GM23248 (cell line): Measurements from ENCODE around the gene NCLN. TPM values are rescaled to one million over a fixed set of nuclear protein-coding genes. Genes with fewer than 3 reads are reported as not detected.
"Not testable (repeated sequence)": the region's sequence is repeated elsewhere in the genome, so short reads cannot be mapped to it uniquely, and the experiment has no call there.

ENCODE experiments used
- DNase-seq: peaks from one replicate; pipeline ENCODE4 v3.0.0-alpha.2; 2015
- H2AFZ ChIP-seq: fragments of 200-600 bp; sonication (generic); 2 replicates; pipeline ENCODE4 v1.6.1; 2016; ENCODE audit warnings: antibody characterized with exemption
- H3F3A ChIP-seq: fragments of 200-600 bp; sonication (generic); 2 replicates; pipeline ENCODE4 v1.6.1; 2016; ENCODE audit warnings: mild to moderate bottlenecking, antibody characterized with exemption, mixed run types; ENCODE audit not compliant: insufficient read depth
- H3K27ac ChIP-seq: fragments of 200-600 bp; sonication (generic); 2 replicates; pipeline ENCODE4 v1.5.1; 2016; ENCODE audit warnings: mild to moderate bottlenecking
- H3K27me3 ChIP-seq: fragments of 200-600 bp; sonication (generic); replicated peaks from 2 replicates; pipeline ENCODE4 v1.6.1; 2016; ENCODE audit warnings: mild to moderate bottlenecking; ENCODE audit not compliant: insufficient read depth
- H3K36me3 ChIP-seq: fragments of 200-600 bp; sonication (generic); 2 replicates; pipeline ENCODE4 v1.6.1; 2016; ENCODE audit warnings: low read depth, mild to moderate bottlenecking
- H3K4me1 ChIP-seq: fragments of 200-600 bp; sonication (generic); 2 replicates; pipeline ENCODE4 v1.6.1; 2016; ENCODE audit warnings: mild to moderate bottlenecking; ENCODE audit not compliant: insufficient read depth
- H3K4me2 ChIP-seq: fragments of 200-600 bp; sonication (generic); one replicate; pipeline ENCODE4 v1.6.1; 2016; ENCODE audit warnings: mild to moderate bottlenecking; ENCODE audit not compliant: unreplicated experiment
- H3K4me3 ChIP-seq: fragments of 200-600 bp; sonication (generic); 2 replicates; pipeline ENCODE4 v1.5.1; 2016; ENCODE audit warnings: mild to moderate bottlenecking
- H3K79me2 ChIP-seq: fragments of 200-600 bp; sonication (generic); 2 replicates; pipeline ENCODE4 v1.6.1; 2016; ENCODE audit warnings: mild to moderate bottlenecking; ENCODE audit not compliant: insufficient read depth
- H3K9ac ChIP-seq: fragments of 200-600 bp; sonication (generic); 2 replicates; pipeline ENCODE4 v1.6.1; 2016; ENCODE audit warnings: mild to moderate bottlenecking
- H3K9me2 ChIP-seq: fragments of 200-600 bp; sonication (generic); 2 replicates; pipeline ENCODE4 v1.6.1; 2016; ENCODE audit warnings: mixed run types, mild to moderate bottlenecking, moderate library complexity; ENCODE audit not compliant: insufficient read depth
- H3K9me3 ChIP-seq: fragments of 200-600 bp; sonication (generic); one replicate; pipeline ENCODE4 v1.6.1; 2017; ENCODE audit warnings: low read depth
- H4K20me1 ChIP-seq: fragments of 200-600 bp; sonication (generic); 2 replicates; pipeline ENCODE4 v1.6.0; 2016; ENCODE audit not compliant: insufficient read depth
- EZH2 ChIP-seq: fragments of 200-600 bp; sonication (generic); IDR thresholded peaks from 2 replicates; pipeline ENCODE4 v1.6.1; 2018; ENCODE audit warnings: antibody characterized with exemption, mild to moderate bottlenecking; ENCODE audit not compliant: insufficient read depth, poor library complexity, severe bottlenecking
- EZH2phosphoT487 ChIP-seq: fragments of 200-600 bp; sonication (generic); IDR thresholded peaks from 2 replicates; pipeline ENCODE4 v1.6.1; 2018; ENCODE audit warnings: antibody characterized with exemption, moderate library complexity, mild to moderate bottlenecking, low read depth; ENCODE audit not compliant: insufficient read depth
- WGBS, 2 experiments: methylation state at CpG; one replicate each; pipeline ENCODE4 v1.1.6; 2015 to 2017; ENCODE audit warnings: low lambda C conversion rate in 2 of 2, low coverage in 1 of 2; ENCODE audit errors: missing lambda C conversion rate in 2 of 2; 5-methylcytosine and 5-hydroxymethylcytosine counted together
- in situ Hi-C: fragments of 300-500 bp; cut with MboI; formaldehyde crosslinking; loops from 2 replicates; pipeline ENCODE4 v1.15.0; 2020
- polyA plus RNA-seq: library from polyadenylated mRNA; unstranded; fragments of >200 nt; fragmentation: Nextera tagmentation; extraction: Ambion mirVana; gene quantifications from 2 replicates; pipeline ENCODE4 v1.2.1, GENCODE V29; 2016
- total RNA-seq: library from RNA; depleted of rRNA; stranded (reverse); fragments of >200 nt; shearing (Covaris generic); gene quantifications from 2 replicates; pipeline ENCODE4 v1.2.3, GENCODE V29; 2014

NCLN gene
- total and polyA plus RNA-seq, 2 experiments from 2014 or later = 73.0 to 84.8 TPM

DNA sequence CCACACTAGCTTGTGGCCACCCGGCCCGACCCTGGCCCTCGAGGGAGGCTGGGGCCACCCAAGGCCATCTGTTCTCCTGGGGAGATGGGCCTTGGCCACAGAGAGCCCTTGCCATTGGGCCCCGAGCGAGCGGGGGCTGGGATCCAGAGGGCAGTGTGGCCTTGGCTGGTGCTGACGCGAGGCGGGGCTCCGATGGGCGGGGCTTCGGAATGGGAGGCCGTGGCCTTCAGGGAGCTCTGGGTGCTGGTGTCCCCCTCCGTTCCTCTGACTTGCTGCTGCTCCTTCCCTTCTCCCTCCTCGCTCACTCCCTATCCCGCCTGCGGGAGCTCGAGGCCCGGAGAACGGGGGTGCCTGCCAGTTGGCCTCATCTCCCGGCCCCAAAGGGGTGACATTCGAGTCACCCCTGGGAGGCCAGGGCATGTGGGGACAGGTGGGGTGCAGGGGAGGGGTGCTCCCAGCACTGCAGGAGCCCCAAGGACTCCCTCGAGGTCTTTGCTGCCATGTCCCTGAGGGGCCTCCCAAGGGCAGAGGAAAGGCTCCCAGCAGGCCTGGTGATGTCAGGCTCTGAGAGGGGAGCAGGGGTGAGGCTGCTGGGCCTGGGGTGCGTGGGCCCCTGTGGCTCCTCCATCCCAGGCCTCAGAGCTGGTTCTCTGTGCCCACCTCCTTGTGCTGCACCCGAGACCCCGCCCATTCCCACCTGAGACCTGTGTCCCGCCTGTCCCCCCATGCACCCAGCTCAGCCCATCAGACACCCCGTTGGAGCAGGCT, 4.2 kb downstream of the NCLN start:
- H3K9me3 ChIP-seq = no peaks in the 10 kb centered on the region
- no peak overlapping the region for H3K4me3 ChIP-seq
- no peaks in the 10 kb centered on the region for H3K36me3 ChIP-seq
- 88 to 91% methylated on average over 21 to 26 of the region's 28 CpGs for WGBS, 2 experiments
- in situ Hi-C loops = no loop called here
- no peak overlapping the region for H3K9ac ChIP-seq
- TF ChIP-seq EZH2 = no peak
- H2AFZ ChIP-seq = no peak overlapping the region
- peaks cover 71% of the 10 kb centered on the region for H3K79me2 ChIP-seq
- DNase-seq = no peak
- H3K4me2 ChIP-seq = no peak overlapping the region
- no peak overlapping the region for H3K27ac ChIP-seq
- no peaks in the 10 kb centered on the region for H4K20me1 ChIP-seq
- H3K4me1 ChIP-seq = peaks cover 10% of the 10 kb centered on the region
- no peaks in the 10 kb centered on the region for H3F3A ChIP-seq
- H3K27me3 ChIP-seq = no peaks in the 10 kb centered on the region
- H3K9me2 ChIP-seq = no peaks in the 10 kb centered on the region

DNA sequence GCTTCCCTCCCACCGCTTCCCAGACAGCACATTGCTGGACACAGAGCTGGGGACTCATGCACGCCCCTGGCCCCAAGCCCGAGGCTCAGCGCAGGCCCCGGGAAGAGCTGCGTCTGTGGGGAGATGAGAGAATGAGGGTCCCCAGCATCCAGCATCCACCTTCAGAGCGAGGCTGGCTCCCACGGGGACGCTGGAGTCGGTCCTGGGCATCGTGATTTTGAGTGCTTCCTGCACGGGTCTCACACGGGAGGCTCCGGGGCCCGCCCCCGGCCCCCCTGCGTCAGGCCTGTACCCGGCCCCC, 4.7 kb downstream of the NCLN start:
- Histone ChIP-seq H3F3A (no peaks in the 10 kb centered on the region), H4K20me1 (no peaks in the 10 kb centered on the region), H3K79me2 (peaks cover 71% of the 10 kb centered on the region), H2AFZ (no peak overlapping the region), H3K27ac (no peak overlapping the region), H3K4me1 (peaks cover 10% of the 10 kb centered on the region), H3K4me3 (no peak overlapping the region), H3K9me3 (no peaks in the 10 kb centered on the region), H3K36me3 (no peaks in the 10 kb centered on the region), H3K9me2 (no peaks in the 10 kb centered on the region), H3K9ac (no peak overlapping the region), H3K4me2 (no peak overlapping the region), H3K27me3 (no peaks in the 10 kb centered on the region)
- no peak for DNase-seq
- 90 to 92% methylated on average over 17 to 18 of the region's 18 CpGs for whole genome bisulfite sequencing, 2 experiments
- in situ Hi-C loops = no loop called here
- TF ChIP-seq EZH2 = no peak
- TF ChIP-seq EZH2phosphoT487 = no peak

DNA sequence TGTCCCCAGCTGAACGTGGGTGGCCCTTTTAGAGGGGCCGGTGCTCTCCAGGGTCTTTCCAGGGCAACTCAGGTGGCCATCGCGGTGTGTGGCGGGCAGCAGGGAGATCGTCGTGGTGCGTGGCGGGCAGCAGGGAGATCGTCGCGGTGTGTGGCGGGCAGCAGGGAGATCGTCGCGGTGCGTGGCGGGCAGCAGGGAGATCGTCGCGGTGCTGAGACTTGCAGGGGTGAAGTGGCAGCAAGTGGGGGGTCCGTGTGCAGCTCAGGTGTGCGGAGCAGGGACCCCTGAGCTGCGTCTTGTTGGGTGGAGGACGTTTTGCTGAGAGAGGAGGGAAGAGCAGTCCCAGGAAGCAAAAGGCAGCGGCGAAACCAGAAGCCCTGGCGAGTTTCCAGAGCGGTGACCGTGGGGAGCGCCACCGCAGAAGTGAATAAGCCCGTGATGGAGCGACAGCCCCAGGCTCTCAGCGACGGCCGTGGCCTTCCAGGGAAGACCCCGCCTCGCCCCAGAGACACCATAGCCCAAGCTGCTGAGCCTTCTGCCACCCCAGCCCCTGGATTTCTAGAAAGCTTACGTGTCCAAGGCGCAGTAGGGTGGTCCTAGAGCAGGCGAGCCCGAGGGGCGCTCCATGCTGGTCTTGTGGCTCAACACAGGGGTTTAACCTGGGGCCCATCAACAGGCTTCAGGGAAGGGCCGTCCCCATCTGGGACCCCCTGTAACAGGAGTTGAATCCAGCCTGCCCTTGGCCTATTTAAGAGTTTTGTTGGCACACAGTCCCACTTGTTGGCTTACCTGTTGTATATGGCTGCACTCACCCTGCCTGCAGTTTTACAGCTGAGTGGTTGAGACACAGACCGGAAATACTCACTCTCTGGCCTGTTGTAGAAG, 5.4 kb downstream of the NCLN start:
- peaks cover 71% of the 10 kb centered on the region for H3K79me2 ChIP-seq
- no peak overlapping the region for H3K27ac ChIP-seq
- no peaks in the 10 kb centered on the region for H3K27me3 ChIP-seq
- no peaks in the 10 kb centered on the region for H4K20me1 ChIP-seq
- no peak for DNase-seq
- in situ Hi-C loops = no loop called here
- no peak for TF ChIP-seq EZH2phosphoT487
- TF ChIP-seq EZH2 = no peak
- no peak overlapping the region for H2AFZ ChIP-seq
- H3K9ac ChIP-seq = no peak overlapping the region
- H3K4me2 ChIP-seq = no peak overlapping the region
- H3K4me3 ChIP-seq = no peak overlapping the region
- no peaks in the 10 kb centered on the region for H3K9me3 ChIP-seq
- 92 to 98% methylated on average over 30 to 46 of the region's 46 CpGs for WGBS, 2 experiments
- H3K9me2 ChIP-seq = no peaks in the 10 kb centered on the region
- no peaks in the 10 kb centered on the region for H3K36me3 ChIP-seq
- H3F3A ChIP-seq = no peaks in the 10 kb centered on the region
- H3K4me1 ChIP-seq = peaks cover 10% of the 10 kb centered on the region

DNA sequence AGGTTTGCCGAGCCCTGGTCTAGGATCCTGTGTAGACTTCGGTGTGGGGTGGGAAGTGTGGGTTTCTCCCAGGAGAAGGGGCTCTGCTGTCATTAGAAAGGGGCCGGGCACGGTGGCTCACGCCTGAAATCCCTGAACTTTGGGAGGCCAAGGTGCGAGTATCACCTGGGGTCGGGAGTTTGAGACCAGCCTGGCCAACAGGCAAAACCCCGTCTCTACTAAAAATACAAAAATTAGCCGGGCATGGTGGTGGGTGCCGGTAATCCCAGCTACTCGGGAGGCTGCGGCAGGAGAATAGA, 6.0 kb downstream of the NCLN start:
- H4K20me1 ChIP-seq, H3K9ac ChIP-seq, H3K9me3 ChIP-seq, H3K4me1 ChIP-seq, H3K4me2 ChIP-seq, H2AFZ ChIP-seq, H3K27ac ChIP-seq, in situ Hi-C loops, H3K27me3 ChIP-seq, H3F3A ChIP-seq, H3K9me2 ChIP-seq, H3K4me3 ChIP-seq, H3K36me3 ChIP-seq, DNase-seq: not testable (repeated sequence)
- whole genome bisulfite sequencing, 2 experiments = 95% methylated on average over 12 of the region's 12 CpGs
- peaks cover 66% of the 10 kb centered on the region for H3K79me2 ChIP-seq
